SK-N-SH treated with all-trans-retinoic acid at 6 μM for 48 hours (cell line): ENCODE measurements around the gene ZNF219.

ENCODE experiments used
- ESRRG ChIP-seq: fragments of 250-450 bp; sonication (Bioruptor Pico); IDR thresholded peaks from 2 replicates; pipeline ENCODE4 v1.6.1; 2021; ENCODE audit warnings: mild to moderate bottlenecking
- GLIS3 ChIP-seq: fragments of 250-450 bp; sonication (Bioruptor Pico); IDR thresholded peaks from 2 replicates; pipeline ENCODE4 v1.5.0; 2020; ENCODE audit warnings: mild to moderate bottlenecking, moderate library complexity
- ZNF8 ChIP-seq: fragments of 450-650 bp; formaldehyde crosslinking; IDR thresholded peaks from 2 replicates; pipeline ENCODE4 v1.5.0; 2020; ENCODE audit warnings: mild to moderate bottlenecking, moderate library complexity
- TF ChIP-seq, protein P1 (sequence below): fragments of 250-450 bp; sonication (Bioruptor Pico); IDR thresholded peaks from 2 replicates; pipeline ENCODE4 v1.8.0; 2020; ENCODE audit warnings: mild to moderate bottlenecking, moderate library complexity, borderline replicate concordance

DNA sequence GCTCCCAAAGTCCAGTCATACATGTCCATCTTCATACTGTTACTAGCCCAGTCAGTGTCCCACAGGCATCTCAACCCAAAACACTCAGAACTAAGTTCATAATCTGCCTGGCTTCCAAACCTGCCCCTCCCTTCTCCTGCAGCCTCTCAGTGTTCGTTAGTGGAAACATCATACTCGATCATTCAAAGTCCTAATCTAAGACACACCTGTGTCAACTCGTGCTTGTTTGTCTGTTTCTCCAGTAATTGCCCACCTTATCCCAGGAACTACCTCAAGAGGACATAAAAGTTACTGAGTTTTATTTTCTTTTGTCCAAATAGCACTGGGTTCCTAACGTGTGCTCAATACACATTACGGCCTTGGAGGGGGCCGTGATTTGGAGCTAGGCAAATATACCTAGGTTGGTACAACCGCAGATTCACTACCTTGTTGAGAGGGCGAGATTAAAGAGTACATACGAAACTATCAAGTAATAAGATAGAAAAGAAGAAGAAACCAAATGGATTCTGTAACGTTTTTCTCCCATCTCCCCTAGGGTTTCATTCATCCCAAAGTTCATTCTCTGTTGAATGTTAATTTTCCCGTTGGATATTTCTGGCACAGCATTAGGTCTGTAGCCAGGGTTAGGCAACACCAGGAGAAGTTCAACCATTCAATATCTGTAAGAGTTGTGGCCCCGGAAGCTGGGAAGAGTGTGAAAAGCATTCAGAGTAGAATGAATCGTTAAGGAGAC is 37.7 kb downstream of the ZNF219 start:
- TF ChIP-seq, protein P1, sequence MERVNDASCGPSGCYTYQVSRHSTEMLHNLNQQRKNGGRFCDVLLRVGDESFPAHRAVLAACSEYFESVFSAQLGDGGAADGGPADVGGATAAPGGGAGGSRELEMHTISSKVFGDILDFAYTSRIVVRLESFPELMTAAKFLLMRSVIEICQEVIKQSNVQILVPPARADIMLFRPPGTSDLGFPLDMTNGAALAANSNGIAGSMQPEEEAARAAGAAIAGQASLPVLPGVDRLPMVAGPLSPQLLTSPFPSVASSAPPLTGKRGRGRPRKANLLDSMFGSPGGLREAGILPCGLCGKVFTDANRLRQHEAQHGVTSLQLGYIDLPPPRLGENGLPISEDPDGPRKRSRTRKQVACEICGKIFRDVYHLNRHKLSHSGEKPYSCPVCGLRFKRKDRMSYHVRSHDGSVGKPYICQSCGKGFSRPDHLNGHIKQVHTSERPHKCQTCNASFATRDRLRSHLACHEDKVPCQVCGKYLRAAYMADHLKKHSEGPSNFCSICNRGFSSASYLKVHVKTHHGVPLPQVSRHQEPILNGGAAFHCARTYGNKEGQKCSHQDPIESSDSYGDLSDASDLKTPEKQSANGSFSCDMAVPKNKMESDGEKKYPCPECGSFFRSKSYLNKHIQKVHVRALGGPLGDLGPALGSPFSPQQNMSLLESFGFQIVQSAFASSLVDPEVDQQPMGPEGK (CRISPR knock-in tag) = no peak
- no peak for TF ChIP-seq ESRRG (CRISPR knock-in tag)
- no peak for TF ChIP-seq ZNF8 (CRISPR knock-in tag)
- TF ChIP-seq GLIS3 (CRISPR knock-in tag) = no peak
